SK-N-SH (cell line): ENCODE data around the gene FCRL2. TPM values are rescaled to one million over a fixed set of nuclear protein-coding genes. Genes with fewer than 3 reads are reported as not detected.

Source experiments
- CTCF ChIA-PET: fragments of 300-600, 350-600 bp; formaldehyde crosslinking; extraction: SDS; loops from one replicate; lab custom pipeline; 2021; lab: Yijun Ruan, JAX
- POLR2A ChIA-PET: fragments of 350-600 bp; sonication (Branson Sonifier 250); formaldehyde crosslinking; extraction: SDS; loops from one replicate; lab custom pipeline; 2020; ENCODE audit warnings: antibody characterized with exemption, inconsistent platforms; lab: Yijun Ruan, JAX
- DNase-seq: peaks from one replicate; pipeline ENCODE4 v3.0.0; 2012
- H2AFZ ChIP-seq: fragments of 200-600 bp; sonication (generic); 2 replicates; pipeline ENCODE4 v1.8.1; 2016; ENCODE audit warnings: antibody characterized with exemption, mild to moderate bottlenecking, low read depth
- H3F3A ChIP-seq: fragments of 200-600 bp; sonication (generic); replicated peaks from 2 replicates; pipeline ENCODE3; 2016; ENCODE audit warnings: antibody characterized with exemption, mild to moderate bottlenecking; ENCODE audit not compliant: insufficient read depth
- H3K27ac ChIP-seq, 2 experiments: fragments of 200-500 bp in 1 of 2; fragments of 200-600 bp in 1 of 2; sonication (Bioruptor generic) in 1 of 2; sonication (generic), shearing (Covaris generic) in 1 of 2; 2 replicates each; pipeline versions ENCODE4 v1.5.1 to v1.6.1; 2014 to 2016; ENCODE audit warnings: low read depth in 2 of 2, inconsistent platforms in 1 of 2, low read length in 1 of 2, mild to moderate bottlenecking in 1 of 2, mixed read lengths in 1 of 2
- H3K27me3 ChIP-seq: fragments of 200-600 bp; sonication (generic), shearing (Covaris generic); 2 replicates; pipeline ENCODE4 v1.6.1; 2016; ENCODE audit warnings: mixed run types; ENCODE audit not compliant: insufficient read depth
- H3K36me3 ChIP-seq, 2 experiments: fragments of 200-500 bp in 1 of 2; fragments of 200-600 bp in 1 of 2; sonication (Bioruptor generic) in 1 of 2; sonication (generic) in 1 of 2; replicated peaks in 1 of 2; 2 replicates each; pipeline versions ENCODE3 to v1.5.1; 2014 to 2016; ENCODE audit warnings: low read length in 1 of 2, mild to moderate bottlenecking in 1 of 2; ENCODE audit not compliant: insufficient read depth in 2 of 2, control insufficient read depth in 1 of 2
- H3K4me1 ChIP-seq, 2 experiments: fragments of 200-500 bp in 1 of 2; fragments of 200-600 bp in 1 of 2; sonication (Bioruptor generic) in 1 of 2; sonication (generic), shearing (Covaris generic) in 1 of 2; 2 replicates each; pipeline versions ENCODE4 v1.5.1 to v1.6.1; 2014 to 2016; ENCODE audit warnings: low read depth in 1 of 2, low read length in 1 of 2, mixed run types in 1 of 2; ENCODE audit not compliant: insufficient read depth in 2 of 2, control insufficient read depth in 1 of 2
- H3K4me2 ChIP-seq: fragments of 200-600 bp; sonication (generic), shearing (Covaris generic); 2 replicates; pipeline ENCODE4 v1.6.1; 2017; ENCODE audit warnings: mixed run types
- H3K4me3 ChIP-seq, 2 experiments: fragments of 200-500 bp in 1 of 2; fragments of 200-600 bp in 1 of 2; sonication (Bioruptor generic) in 1 of 2; sonication (generic), shearing (Covaris generic) in 1 of 2; 2 replicates each; pipeline versions ENCODE4 v1.5.1 to v1.8.1; 2014 to 2016; ENCODE audit warnings: low read depth in 2 of 2, inconsistent platforms in 1 of 2, low read length in 1 of 2, mild to moderate bottlenecking in 1 of 2, mixed read lengths in 1 of 2, moderate library complexity in 1 of 2
- H3K79me2 ChIP-seq: fragments of 200-600 bp; sonication (generic); 2 replicates; pipeline ENCODE4 v1.8.1; 2017; ENCODE audit warnings: mild to moderate bottlenecking; ENCODE audit not compliant: insufficient read depth
- H3K9ac ChIP-seq: fragments of 200-600 bp; sonication (generic); 2 replicates; pipeline ENCODE4 v1.6.1; 2017; ENCODE audit warnings: mixed run types
- H3K9me2 ChIP-seq: fragments of 200-600 bp; sonication (generic); 2 replicates; pipeline ENCODE4 v1.6.1; 2017; ENCODE audit warnings: mixed run types
- H3K9me3 ChIP-seq: fragments of 200-600 bp; sonication (generic); 2 replicates; pipeline ENCODE4 v1.6.1; 2017; ENCODE audit warnings: mixed run types, mild to moderate bottlenecking, moderate library complexity
- H4K20me1 ChIP-seq: fragments of 200-600 bp; sonication (generic); 2 replicates; pipeline ENCODE4 v1.6.1; 2017; ENCODE audit warnings: mild to moderate bottlenecking, mixed run types; ENCODE audit not compliant: insufficient read depth
- ELF1 ChIP-seq: IDR thresholded peaks from 2 replicates; pipeline ENCODE4 v1.4.0; 2012
- EP300 ChIP-seq, 2 experiments: IDR thresholded peaks; 2 replicates each; pipeline versions ENCODE4 v1.4.0 to v1.6.1; 2012; ENCODE audit warnings: borderline replicate concordance in 1 of 2, low read depth in 1 of 2, low read length in 1 of 2
- EZH2phosphoT487 ChIP-seq: fragments of 200-600 bp; sonication (generic); IDR thresholded peaks from 2 replicates; pipeline ENCODE4 v1.6.1; 2017; ENCODE audit warnings: low read depth, mixed run types, mild to moderate bottlenecking, antibody characterized with exemption, moderate library complexity, borderline replicate concordance
- FOSL2 ChIP-seq: IDR thresholded peaks from 2 replicates; pipeline ENCODE4 v1.4.0; 2012; ENCODE audit warnings: low read depth, mild to moderate bottlenecking, moderate library complexity, borderline replicate concordance
- FOXJ3 ChIP-seq: sonication (generic); formaldehyde crosslinking; IDR thresholded peaks from 2 replicates; pipeline ENCODE4 v1.5.1; 2020; ENCODE audit warnings: mild to moderate bottlenecking, missing genetic modification reagents
- GATA2 ChIP-seq: sonication (generic); formaldehyde crosslinking; IDR thresholded peaks from 2 replicates; pipeline ENCODE4 v1.5.0; 2020; ENCODE audit warnings: mild to moderate bottlenecking, missing genetic modification reagents
- IRF3 ChIP-seq: fragments of 150-350 bp; IDR thresholded peaks from 2 replicates; pipeline ENCODE4 v1.6.1; 2016; ENCODE audit warnings: mild to moderate bottlenecking, low read depth, low read length
- NFIC ChIP-seq: IDR thresholded peaks from 2 replicates; pipeline ENCODE4 v1.4.0; 2012; ENCODE audit warnings: borderline replicate concordance
- NRF1 ChIP-seq: IDR thresholded peaks from 2 replicates; pipeline ENCODE4 v1.6.1; 2012; ENCODE audit warnings: low read depth, mild to moderate bottlenecking, low read length
- POLR2AphosphoS5 ChIP-seq: IDR thresholded peaks from 2 replicates; pipeline ENCODE4 v1.6.1; 2012; ENCODE audit warnings: low read depth, low read length
- RAD21 ChIP-seq: IDR thresholded peaks from 2 replicates; pipeline ENCODE4 v1.6.1; 2012; ENCODE audit warnings: mild to moderate bottlenecking, low read length
- RFX5 ChIP-seq: IDR thresholded peaks from 2 replicates; pipeline ENCODE4 v1.6.1; 2012; ENCODE audit warnings: mild to moderate bottlenecking, improper control_type of control experiment, low read length
- RXRA ChIP-seq: IDR thresholded peaks from 2 replicates; pipeline ENCODE4 v1.4.0; 2012; ENCODE audit warnings: low read depth, mild to moderate bottlenecking, borderline replicate concordance
- SIN3A ChIP-seq: IDR thresholded peaks from 2 replicates; pipeline ENCODE4 v1.6.1; 2012; ENCODE audit warnings: low read depth, mild to moderate bottlenecking, low read length, moderate library complexity, borderline replicate concordance
- TEAD4 ChIP-seq: IDR thresholded peaks from 2 replicates; pipeline ENCODE4 v1.4.0; 2012; ENCODE audit warnings: mild to moderate bottlenecking, borderline replicate concordance; ENCODE audit not compliant: insufficient read depth
- polyA plus RNA-seq, 3 experiments: library from polyadenylated mRNA; depleted of rRNA; stranded (reverse); fragments of >200 nt; gene quantifications; 2 replicates each; pipeline ENCODE4 v1.2.3, GENCODE V29; 2012
- TF ChIP-seq, protein P1 (sequence below): IDR thresholded peaks from 2 replicates; pipeline ENCODE4 v1.4.0; 2012; ENCODE audit warnings: low read depth, borderline replicate concordance

FCRL2 gene
- polyA plus RNA-seq, 1 of the 3 experiments (the other 2 are of a cell fraction) = not detected

GRCh38 chr1:157711802-157712201 lies 65.1 kb downstream of the FCRL2 start:
- POLR2A ChIA-PET = no interaction called here
- no peaks in the 10 kb centered on the region for H3K9me3 ChIP-seq
- no peaks in the 10 kb centered on the region for H3K9me2 ChIP-seq
- H3K79me2 ChIP-seq = no peaks in the 10 kb centered on the region
- H3K36me3 ChIP-seq = no peaks in the 10 kb centered on the region
- no peaks in the 10 kb centered on the region for H3K4me1 ChIP-seq
- H4K20me1 ChIP-seq = no peaks in the 10 kb centered on the region
- H2AFZ ChIP-seq = no peak overlapping the region
- TF ChIP-seq ELF1 (no peak), EZH2phosphoT487 (no peak), GATA2 (CRISPR knock-in tag) (no peak)
- TF ChIP-seq, protein P1, sequence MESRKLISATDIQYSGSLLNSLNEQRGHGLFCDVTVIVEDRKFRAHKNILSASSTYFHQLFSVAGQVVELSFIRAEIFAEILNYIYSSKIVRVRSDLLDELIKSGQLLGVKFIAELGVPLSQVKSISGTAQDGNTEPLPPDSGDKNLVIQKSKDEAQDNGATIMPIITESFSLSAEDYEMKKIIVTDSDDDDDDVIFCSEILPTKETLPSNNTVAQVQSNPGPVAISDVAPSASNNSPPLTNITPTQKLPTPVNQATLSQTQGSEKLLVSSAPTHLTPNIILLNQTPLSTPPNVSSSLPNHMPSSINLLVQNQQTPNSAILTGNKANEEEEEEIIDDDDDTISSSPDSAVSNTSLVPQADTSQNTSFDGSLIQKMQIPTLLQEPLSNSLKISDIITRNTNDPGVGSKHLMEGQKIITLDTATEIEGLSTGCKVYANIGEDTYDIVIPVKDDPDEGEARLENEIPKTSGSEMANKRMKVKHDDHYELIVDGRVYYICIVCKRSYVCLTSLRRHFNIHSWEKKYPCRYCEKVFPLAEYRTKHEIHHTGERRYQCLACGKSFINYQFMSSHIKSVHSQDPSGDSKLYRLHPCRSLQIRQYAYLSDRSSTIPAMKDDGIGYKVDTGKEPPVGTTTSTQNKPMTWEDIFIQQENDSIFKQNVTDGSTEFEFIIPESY = no peak
- TF ChIP-seq, all 33 proteins: peak for 0
- Histone ChIP-seq H3K27me3 (peaks cover 3% of the 10 kb centered on the region; the same call in 1 of the 2 replicates), H3K27ac (no peak overlapping the region), H3K9ac (no peak overlapping the region), H3K4me3 (no peak overlapping the region), H3F3A (no peaks in the 10 kb centered on the region), H3K4me2 (no peak overlapping the region)
- DNase-seq = no peak
- CTCF ChIA-PET = interaction anchor here (0.6 to 1.3 kb wide), 2 partner anchors 131 to 152 kb away, joined by 3 read pairs; no protein-coding TSS in a partner anchor

GRCh38 chr1:157704878-157705277 lies 72.1 kb downstream of the FCRL2 start:
- CTCF ChIA-PET = interaction anchor here (6.1 kb wide), 1 partner anchor 14 kb away, joined by 21 read pairs; no protein-coding TSS in a partner anchor
- H3K4me2 ChIP-seq = no peak overlapping the region
- POLR2A ChIA-PET = no interaction called here
- no peak overlapping the region for H3K4me3 ChIP-seq
- H3K27ac ChIP-seq = no peak overlapping the region
- no peak overlapping the region for H3K9ac ChIP-seq
- H3K4me1 ChIP-seq = no peaks in the 10 kb centered on the region
- no peak for DNase-seq
- no peaks in the 10 kb centered on the region for H3K9me2 ChIP-seq
- no peaks in the 10 kb centered on the region for H3K9me3 ChIP-seq
- no peaks in the 10 kb centered on the region for H3K36me3 ChIP-seq
- TF ChIP-seq EP300 (IDR thresholded peaks at IDR 0.05; ENCODE audit: borderline replicate concordance in 1 of 2, low read depth in 1 of 2, low read length in 1 of 2) = no peak
- TF ChIP-seq RXRA = no peak
- TF ChIP-seq NFIC = no peak
- no peak for TF ChIP-seq POLR2AphosphoS5
- TF ChIP-seq FOSL2 = no peak
- no peak for TF ChIP-seq IRF3
- TF ChIP-seq TEAD4 = no peak
- TF ChIP-seq SIN3A = no peak
- TF ChIP-seq RFX5 = no peak
- no peak for TF ChIP-seq FOXJ3 (CRISPR knock-in tag)
- no peak for TF ChIP-seq RAD21
- no peak for TF ChIP-seq NRF1
- TF ChIP-seq EZH2phosphoT487 = no peak
- H2AFZ ChIP-seq = no peak overlapping the region
- H3F3A ChIP-seq = no peaks in the 10 kb centered on the region
- H4K20me1 ChIP-seq = no peaks in the 10 kb centered on the region
- peaks cover 9% of the 10 kb centered on the region; the same call in 1 of the 2 replicates for H3K27me3 ChIP-seq
- H3K79me2 ChIP-seq = no peaks in the 10 kb centered on the region
